ENCODE data around the gene TNFRSF8. TPM values are rescaled to one million over a fixed set of nuclear protein-coding genes. Genes with fewer than 3 reads are reported as not detected.

The TNFRSF8 gene
- total and polyA plus RNA-seq, 9 of the 15 experiments (the other 6 are each of a cell fraction or from before 2014, with no cell fraction given): 3.5 to 38.4 (median 17.1) TPM

DNA sequence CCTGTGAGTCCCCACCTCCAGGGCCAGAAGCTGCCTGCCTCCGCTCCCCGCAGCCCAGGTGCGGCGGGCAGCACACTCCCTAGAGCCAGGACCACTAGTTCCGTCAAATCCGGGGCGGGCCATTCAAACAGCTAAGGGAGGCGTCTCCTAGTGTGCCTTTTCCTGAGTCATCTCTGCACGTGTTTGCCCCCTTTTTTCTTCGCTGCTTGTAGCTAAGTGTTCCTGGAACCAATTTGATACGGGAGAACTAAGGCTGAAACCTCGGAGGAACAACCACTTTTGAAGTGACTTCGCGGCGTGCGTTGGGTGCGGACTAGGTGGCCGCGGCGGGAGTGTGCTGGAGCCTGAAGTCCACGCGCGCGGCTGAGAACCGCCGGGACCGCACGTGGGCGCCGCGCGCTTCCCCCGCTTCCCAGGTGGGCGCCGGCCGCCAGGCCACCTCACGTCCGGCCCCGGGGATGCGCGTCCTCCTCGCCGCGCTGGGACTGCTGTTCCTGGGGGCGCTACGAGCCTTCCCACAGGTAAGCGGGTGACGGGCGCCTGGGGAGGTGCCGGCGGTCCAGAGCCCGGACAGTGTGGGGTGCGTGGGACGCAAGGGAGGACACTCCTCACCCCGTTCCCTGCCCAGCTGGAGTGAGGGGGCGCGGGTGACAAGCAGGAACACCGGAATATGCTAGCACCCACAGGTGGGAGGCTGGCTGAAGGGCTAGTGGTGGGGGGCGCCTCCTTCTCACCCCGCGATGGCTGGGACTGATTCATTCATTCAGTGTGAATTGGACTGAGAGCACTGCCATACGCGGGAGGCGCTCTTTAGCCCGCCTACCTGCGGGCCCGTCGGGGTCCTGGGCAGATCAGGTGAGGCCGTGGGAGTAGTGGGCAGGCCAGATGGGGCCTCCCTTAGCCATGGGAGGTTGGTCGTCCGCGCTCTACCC is at the start of gene TNFRSF8 (continued):
- TF ChIP-seq, protein P1, sequence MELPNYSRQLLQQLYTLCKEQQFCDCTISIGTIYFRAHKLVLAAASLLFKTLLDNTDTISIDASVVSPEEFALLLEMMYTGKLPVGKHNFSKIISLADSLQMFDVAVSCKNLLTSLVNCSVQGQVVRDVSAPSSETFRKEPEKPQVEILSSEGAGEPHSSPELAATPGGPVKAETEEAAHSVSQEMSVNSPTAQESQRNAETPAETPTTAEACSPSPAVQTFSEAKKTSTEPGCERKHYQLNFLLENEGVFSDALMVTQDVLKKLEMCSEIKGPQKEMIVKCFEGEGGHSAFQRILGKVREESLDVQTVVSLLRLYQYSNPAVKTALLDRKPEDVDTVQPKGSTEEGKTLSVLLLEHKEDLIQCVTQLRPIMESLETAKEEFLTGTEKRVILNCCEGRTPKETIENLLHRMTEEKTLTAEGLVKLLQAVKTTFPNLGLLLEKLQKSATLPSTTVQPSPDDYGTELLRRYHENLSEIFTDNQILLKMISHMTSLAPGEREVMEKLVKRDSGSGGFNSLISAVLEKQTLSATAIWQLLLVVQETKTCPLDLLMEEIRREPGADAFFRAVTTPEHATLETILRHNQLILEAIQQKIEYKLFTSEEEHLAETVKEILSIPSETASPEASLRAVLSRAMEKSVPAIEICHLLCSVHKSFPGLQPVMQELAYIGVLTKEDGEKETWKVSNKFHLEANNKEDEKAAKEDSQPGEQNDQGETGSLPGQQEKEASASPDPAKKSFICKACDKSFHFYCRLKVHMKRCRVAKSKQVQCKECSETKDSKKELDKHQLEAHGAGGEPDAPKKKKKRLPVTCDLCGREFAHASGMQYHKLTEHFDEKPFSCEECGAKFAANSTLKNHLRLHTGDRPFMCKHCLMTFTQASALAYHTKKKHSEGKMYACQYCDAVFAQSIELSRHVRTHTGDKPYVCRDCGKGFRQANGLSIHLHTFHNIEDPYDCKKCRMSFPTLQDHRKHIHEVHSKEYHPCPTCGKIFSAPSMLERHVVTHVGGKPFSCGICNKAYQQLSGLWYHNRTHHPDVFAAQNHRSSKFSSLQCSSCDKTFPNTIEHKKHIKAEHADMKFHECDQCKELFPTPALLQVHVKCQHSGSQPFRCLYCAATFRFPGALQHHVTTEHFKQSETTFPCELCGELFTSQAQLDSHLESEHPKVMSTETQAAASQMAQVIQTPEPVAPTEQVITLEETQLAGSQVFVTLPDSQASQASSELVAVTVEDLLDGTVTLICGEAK (IDR thresholded peaks at IDR 0.05): peak; percentile 40; the same call in 1 of the 2 replicates
- TF ChIP-seq, protein P1 (CRISPR knock-in tag; IDR thresholded peaks at IDR 0.05): no peak
- peak; percentile 77 for TF ChIP-seq MAFG (tag; conservative IDR thresholded peaks at IDR 0.05)
- TF ChIP-seq HES1 (IDR thresholded peaks at IDR 0.05; ENCODE audit: low read depth): peak; percentile 69
- TF ChIP-seq, protein P2, sequence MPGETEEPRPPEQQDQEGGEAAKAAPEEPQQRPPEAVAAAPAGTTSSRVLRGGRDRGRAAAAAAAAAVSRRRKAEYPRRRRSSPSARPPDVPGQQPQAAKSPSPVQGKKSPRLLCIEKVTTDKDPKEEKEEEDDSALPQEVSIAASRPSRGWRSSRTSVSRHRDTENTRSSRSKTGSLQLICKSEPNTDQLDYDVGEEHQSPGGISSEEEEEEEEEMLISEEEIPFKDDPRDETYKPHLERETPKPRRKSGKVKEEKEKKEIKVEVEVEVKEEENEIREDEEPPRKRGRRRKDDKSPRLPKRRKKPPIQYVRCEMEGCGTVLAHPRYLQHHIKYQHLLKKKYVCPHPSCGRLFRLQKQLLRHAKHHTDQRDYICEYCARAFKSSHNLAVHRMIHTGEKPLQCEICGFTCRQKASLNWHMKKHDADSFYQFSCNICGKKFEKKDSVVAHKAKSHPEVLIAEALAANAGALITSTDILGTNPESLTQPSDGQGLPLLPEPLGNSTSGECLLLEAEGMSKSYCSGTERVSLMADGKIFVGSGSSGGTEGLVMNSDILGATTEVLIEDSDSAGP (CRISPR knock-in tag; IDR thresholded peaks at IDR 0.05): no peak; the same call in 1 of the 2 replicates
- no peak for TF ChIP-seq ZNF780A (CRISPR knock-in tag; IDR thresholded peaks at IDR 0.05)
- TF ChIP-seq POLR2G (IDR thresholded peaks at IDR 0.05; ENCODE audit: low read depth, low read length): peak; percentile 77
- TF ChIP-seq GATA2 (CRISPR knock-in tag; IDR thresholded peaks at IDR 0.05): no peak
- no peak for TF ChIP-seq ARHGAP35 (IDR thresholded peaks at IDR 0.05; ENCODE audit: partially characterized antibody)
- no peak for TF ChIP-seq KDM2B (CRISPR knock-in tag; IDR thresholded peaks at IDR 0.05)
- TF ChIP-seq USF2 (CRISPR knock-in tag; IDR thresholded peaks at IDR 0.05): no peak
- TF ChIP-seq ZNF717 (CRISPR knock-in tag; IDR thresholded peaks at IDR 0.05): no peak
- no peak for TF ChIP-seq SMARCB1 (IDR thresholded peaks at IDR 0.05; ENCODE audit: insufficient read length, low read depth)
- TF ChIP-seq STAT5B (CRISPR knock-in tag; IDR thresholded peaks at IDR 0.05): no peak
